MCF 10A (cell line): ENCODE data around the gene ENDOG. TPM values are rescaled to one million over a fixed set of nuclear protein-coding genes. Genes with fewer than 3 reads are reported as not detected.

Source experiments
- BruUV-seq: library from RNA; stranded (reverse); fragments of 400-500 nt; replicated peaks from 2 replicates; lab custom pipeline; 2021; lab: Mats Ljungman, UMichigan
- CTCF ChIA-PET: fragments of 300-600 bp; sonication (Branson Sonifier 250); formaldehyde crosslinking; extraction: SDS; loops from one replicate; lab custom pipeline; 2021; ENCODE audit warnings: antibody characterized with exemption, inconsistent platforms; lab: Yijun Ruan, JAX
- POLR2A ChIA-PET: fragments of 300-600, 350-650 bp; sonication (Branson Sonifier 250); formaldehyde crosslinking; extraction: SDS; loops from one replicate; lab custom pipeline; 2020; ENCODE audit warnings: antibody characterized with exemption, inconsistent platforms; lab: Yijun Ruan, JAX
- DNase-seq: peaks from one replicate; pipeline ENCODE4 v3.0.0-alpha.2; 2018; ENCODE audit not compliant: unreplicated experiment
- H3K27ac Mint-ChIP-seq: one replicate; pipeline ENCODE4 v1.8.0; 2022; ENCODE audit warnings: mild to moderate bottlenecking, low read depth, mixed read lengths; ENCODE audit not compliant: unreplicated experiment
- H3K27me3 Mint-ChIP-seq: one replicate; pipeline ENCODE4 v1.8.0; 2022; ENCODE audit warnings: mixed read lengths; ENCODE audit not compliant: insufficient read depth, unreplicated experiment
- H3K36me3 Mint-ChIP-seq: one replicate; pipeline ENCODE4 v1.8.0; 2022; ENCODE audit warnings: mild to moderate bottlenecking, moderate library complexity, mixed read lengths; ENCODE audit not compliant: insufficient read depth, unreplicated experiment
- H3K4me1 Mint-ChIP-seq: one replicate; pipeline ENCODE4 v1.8.0; 2022; ENCODE audit warnings: mixed read lengths; ENCODE audit not compliant: insufficient read depth, unreplicated experiment
- H3K4me3 Mint-ChIP-seq: one replicate; pipeline ENCODE4 v1.8.0; 2022; ENCODE audit warnings: mild to moderate bottlenecking, moderate library complexity, mixed read lengths; ENCODE audit not compliant: unreplicated experiment
- H3K9me3 Mint-ChIP-seq: one replicate; pipeline ENCODE4 v1.8.0; 2022; ENCODE audit warnings: mixed read lengths; ENCODE audit not compliant: unreplicated experiment
- intact Hi-C: fragments of 100-400 bp; cut with micrococcal nuclease; formaldehyde crosslinking; loops from 2 replicates; pipeline ENCODE4 v1.14.1; 2022
- total RNA-seq: library from RNA; stranded (reverse); gene quantifications from 2 replicates; pipeline ENCODE4 v1.2.3, GENCODE V29; 2022
- TF ChIP-seq, protein P1 (sequence below): fragments of 200-600 bp; IDR thresholded peaks from one replicate; pipeline ENCODE4 v1.8.0; 2022; ENCODE audit warnings: antibody characterized with exemption, mild to moderate bottlenecking; ENCODE audit not compliant: unreplicated experiment

The ENDOG gene
- total RNA-seq, 1 experiment from 2014 or later, result 22.0 TPM

DNA sequence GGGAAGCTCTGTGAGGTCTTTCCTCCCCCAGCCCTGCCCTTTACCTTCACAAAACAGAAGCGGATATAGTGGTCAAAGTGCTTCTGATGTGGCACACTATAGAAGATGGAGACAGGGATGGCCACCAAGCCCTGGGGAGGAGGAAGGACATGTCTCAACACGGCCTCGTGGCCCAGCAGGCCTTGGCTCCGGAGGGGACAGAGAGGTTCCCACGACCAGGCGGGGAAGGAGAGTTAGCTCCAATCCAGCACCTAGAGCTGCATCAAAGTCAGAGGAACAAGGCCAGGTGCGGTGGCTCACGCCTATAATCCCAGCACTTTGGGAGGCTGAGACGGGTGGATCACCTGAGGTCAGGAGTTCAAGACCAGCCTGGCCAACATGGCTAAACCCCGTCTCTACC, 15.4 kb downstream of the ENDOG start:
- DNase-seq, result no peak
- no peaks in the 10 kb centered on the region for H3K9me3 Mint-ChIP-seq

DNA sequence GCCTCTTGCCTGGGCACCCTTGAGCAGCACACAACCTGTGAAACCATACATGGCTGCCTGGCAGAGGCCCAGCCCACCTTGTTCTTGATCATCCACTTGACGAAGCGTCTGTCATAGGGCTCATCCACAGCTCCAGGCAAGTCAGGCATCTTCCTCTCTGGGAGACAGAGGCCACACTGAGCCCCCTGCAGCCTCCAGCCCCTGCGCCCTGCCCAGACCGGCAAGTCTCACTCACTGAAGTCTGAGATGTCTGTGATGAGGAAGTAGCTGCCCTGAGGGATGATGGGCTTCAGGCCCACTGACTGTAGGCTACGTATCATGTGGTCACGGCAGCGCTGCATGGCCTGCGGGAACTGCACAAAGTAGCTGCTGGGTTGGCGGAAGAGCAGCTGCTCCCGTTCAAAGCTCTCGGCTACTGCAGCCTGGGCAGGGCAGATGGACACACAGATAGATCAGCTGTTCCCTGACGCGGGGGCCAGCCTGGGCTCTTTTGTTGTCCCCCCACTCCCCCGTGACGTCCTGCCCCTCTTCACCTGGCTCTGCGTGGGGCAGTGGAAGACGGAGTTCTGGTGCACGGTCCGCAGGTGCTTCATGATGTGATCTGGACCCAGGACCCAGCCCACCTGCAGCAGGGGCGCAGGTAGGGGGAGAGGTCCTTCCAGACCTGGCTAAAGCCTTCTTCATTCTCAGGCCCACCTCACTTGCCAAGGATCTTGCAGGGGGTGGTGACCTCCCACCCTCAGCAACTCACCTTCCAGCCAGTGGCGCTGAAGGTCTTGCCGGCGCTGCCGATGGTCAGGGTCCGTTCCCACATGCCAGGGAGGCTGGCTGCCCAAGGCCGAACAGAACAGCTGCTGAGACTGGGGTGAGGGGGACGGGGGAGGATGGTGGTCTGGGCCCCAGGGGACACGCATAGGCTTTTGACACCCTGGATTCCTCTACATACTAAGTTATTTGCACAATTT, 17.2 kb downstream of the ENDOG start:
- DNase-seq, result no peak
- H3K9me3 Mint-ChIP-seq, result no peaks in the 10 kb centered on the region
- peaks cover 26% of the 10 kb centered on the region for H3K36me3 Mint-ChIP-seq

More for the DNA sequence above, 15.4 kb downstream of the ENDOG start:
- Mint-ChIP-seq H3K27me3 (no peaks in the 10 kb centered on the region), H3K4me3 (no peak overlapping the region), H3K27ac (peak overlapping the region; percentile 59), H3K36me3 (peaks cover 20% of the 10 kb centered on the region), H3K4me1 (peaks cover 5% of the 10 kb centered on the region)
- ChIA-PET CTCF (interaction anchor here (0.6 kb wide), 1 partner anchor 292 kb away, joined by 3 read pairs; no protein-coding TSS in a partner anchor), POLR2A (no interaction called here)
- TF ChIP-seq, protein P1, sequence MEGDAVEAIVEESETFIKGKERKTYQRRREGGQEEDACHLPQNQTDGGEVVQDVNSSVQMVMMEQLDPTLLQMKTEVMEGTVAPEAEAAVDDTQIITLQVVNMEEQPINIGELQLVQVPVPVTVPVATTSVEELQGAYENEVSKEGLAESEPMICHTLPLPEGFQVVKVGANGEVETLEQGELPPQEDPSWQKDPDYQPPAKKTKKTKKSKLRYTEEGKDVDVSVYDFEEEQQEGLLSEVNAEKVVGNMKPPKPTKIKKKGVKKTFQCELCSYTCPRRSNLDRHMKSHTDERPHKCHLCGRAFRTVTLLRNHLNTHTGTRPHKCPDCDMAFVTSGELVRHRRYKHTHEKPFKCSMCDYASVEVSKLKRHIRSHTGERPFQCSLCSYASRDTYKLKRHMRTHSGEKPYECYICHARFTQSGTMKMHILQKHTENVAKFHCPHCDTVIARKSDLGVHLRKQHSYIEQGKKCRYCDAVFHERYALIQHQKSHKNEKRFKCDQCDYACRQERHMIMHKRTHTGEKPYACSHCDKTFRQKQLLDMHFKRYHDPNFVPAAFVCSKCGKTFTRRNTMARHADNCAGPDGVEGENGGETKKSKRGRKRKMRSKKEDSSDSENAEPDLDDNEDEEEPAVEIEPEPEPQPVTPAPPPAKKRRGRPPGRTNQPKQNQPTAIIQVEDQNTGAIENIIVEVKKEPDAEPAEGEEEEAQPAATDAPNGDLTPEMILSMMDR, result no peak
- intact Hi-C loops, result no loop called here
- BruUV-seq, result no TSS peak

DNA sequence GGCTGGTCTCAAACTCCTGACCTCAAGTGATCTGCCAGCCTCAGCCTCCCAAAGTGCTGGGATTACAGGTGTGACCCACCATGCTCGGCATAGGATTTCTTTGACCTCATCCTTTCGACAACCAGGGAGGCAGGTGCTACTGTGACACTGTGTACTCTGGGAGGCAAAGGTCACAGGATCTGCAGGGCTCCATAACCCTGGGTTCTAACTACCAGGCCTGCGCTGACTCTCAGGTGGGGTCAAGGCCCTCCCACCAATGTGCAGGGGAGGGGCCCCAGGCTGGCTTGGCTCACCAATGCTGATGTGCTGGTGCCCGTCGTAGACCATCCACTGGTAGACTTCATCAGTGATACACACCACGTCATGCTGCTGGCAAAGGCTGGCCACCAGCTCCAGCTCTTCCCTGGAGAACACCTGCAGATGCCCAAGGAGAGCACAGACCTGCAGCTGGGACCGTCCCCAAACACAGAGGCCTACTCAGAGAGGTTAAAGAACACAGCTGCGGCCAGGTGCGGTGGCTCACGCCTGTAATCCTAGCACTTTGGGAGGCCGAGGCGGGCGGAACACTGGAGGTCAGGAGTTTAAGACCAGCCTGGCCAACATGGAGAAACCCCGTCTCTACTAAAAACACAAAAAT, 18.3 kb downstream of the ENDOG start:
- Mint-ChIP-seq H3K27ac (no peak overlapping the region), H3K9me3 (no peaks in the 10 kb centered on the region), H3K36me3 (peaks cover 31% of the 10 kb centered on the region), H3K4me1 (no peaks in the 10 kb centered on the region), H3K4me3 (no peak overlapping the region), H3K27me3 (no peaks in the 10 kb centered on the region)
- no TSS peak for BruUV-seq
- intact Hi-C loops, result no loop called here
- ChIA-PET CTCF (no interaction called here), POLR2A (no interaction called here)
- DNase-seq, result no peak
- TF ChIP-seq, protein P1, result no peak

More for the DNA sequence above, 17.2 kb downstream of the ENDOG start:
- H3K27ac Mint-ChIP-seq, result no peak overlapping the region
- TF ChIP-seq, protein P1, result no peak
- no peak overlapping the region for H3K4me3 Mint-ChIP-seq
- CTCF ChIA-PET, result interaction anchor here (0.6 kb wide), 1 partner anchor 75 kb away, joined by 3 read pairs; no protein-coding TSS in a partner anchor
- BruUV-seq, result no TSS peak
- H3K4me1 Mint-ChIP-seq, result no peaks in the 10 kb centered on the region
- intact Hi-C loops, result no loop called here
- POLR2A ChIA-PET, result no interaction called here
- no peaks in the 10 kb centered on the region for H3K27me3 Mint-ChIP-seq

- intact Hi-C loops, result no loop called here
- no peak for DNase-seq
- TF ChIP-seq, protein P1, result no peak
- Mint-ChIP-seq H3K4me3 (no peak overlapping the region), H3K9me3 (no peaks in the 10 kb centered on the region), H3K4me1 (no peaks in the 10 kb centered on the region), H3K27ac (no peak overlapping the region), H3K36me3 (peaks cover 35% of the 10 kb centered on the region), H3K27me3 (no peaks in the 10 kb centered on the region)
- CTCF ChIA-PET, result interaction anchor here (1.0 kb wide), 1 partner anchor 90 kb away, joined by 5 read pairs; no protein-coding TSS in a partner anchor
- POLR2A ChIA-PET, result interaction anchor here (0.8 to 2.1 kb wide), 2 partner anchors 9 to 14 kb away, joined by 3 to 9 read pairs; partner anchors contain the start of gene SPOUT1
- no TSS peak for BruUV-seq
These were observed 20.0 kb downstream of the ENDOG start for GRCh38 chr9:128838338-128838737.
